PFSK-1 (cell line): Measurements from ENCODE around the gene TNIP1.

Experiments used
- POLR2AphosphoS5 ChIP-seq: IDR thresholded peaks from 2 replicates; pipeline ENCODE4 v1.6.1; 2012; ENCODE audit warnings: low read depth, mild to moderate bottlenecking, control low read depth, low read length, moderate library complexity
- REST ChIP-seq, 2 experiments: IDR thresholded peaks; 2 replicates each; pipeline versions ENCODE4 v1.6.1 to v1.8.0; 2011 to 2012; ENCODE audit warnings: low read depth in 2 of 2, low read length in 2 of 2, control low read depth in 1 of 2, inconsistent platforms in 1 of 2, mild to moderate bottlenecking in 1 of 2, moderate library complexity in 1 of 2; ENCODE audit not compliant: insufficient read depth in 1 of 2
- SIN3A ChIP-seq: IDR thresholded peaks from 2 replicates; pipeline ENCODE4 v1.6.1; 2012; ENCODE audit warnings: mild to moderate bottlenecking, low read length, moderate library complexity, borderline replicate concordance; ENCODE audit not compliant: insufficient read depth
- TAF1 ChIP-seq: IDR thresholded peaks from 2 replicates; pipeline ENCODE4 v1.6.1; 2012; ENCODE audit warnings: low read length, control low read depth, borderline replicate concordance; ENCODE audit not compliant: insufficient read depth

GRCh38 chr5:151005950-151006576, 74.8 kb downstream of the TNIP1 start:
- TF ChIP-seq POLR2AphosphoS5 (no peak), REST (IDR thresholded peaks at IDR 0.05; ENCODE audit: insufficient read depth in 1 of 2, low read depth in 2 of 2, low read length in 2 of 2) (no peak), SIN3A (no peak), TAF1 (no peak)
